WERI-Rb-1 (cell line): ENCODE measurements around the gene P2RX6.
A peak's percentile ranks its signal among the peaks of the same experiment; 100 is the strongest.

Source experiments
- DNase-seq: peaks from one replicate; pipeline ENCODE4 v3.0.0-alpha.2; 2020
- H3K27ac ChIP-seq: fragments of 250-450 bp; sonication (Bioruptor Pico); 2 replicates; pipeline ENCODE4 v1.5.1; 2020; ENCODE audit warnings: mild to moderate bottlenecking, moderate library complexity
- H3K27me3 ChIP-seq: fragments of 250-450 bp; sonication (Bioruptor Pico); 2 replicates; pipeline ENCODE4 v1.5.1; 2021; ENCODE audit warnings: mild to moderate bottlenecking, low read depth, moderate library complexity; ENCODE audit not compliant: insufficient read depth, severe bottlenecking
- H3K36me3 ChIP-seq: fragments of 250-450 bp; sonication (Bioruptor Pico); 2 replicates; pipeline ENCODE4 v1.5.1; 2020; ENCODE audit warnings: mild to moderate bottlenecking, moderate library complexity
- H3K4me3 ChIP-seq: 2 replicates; pipeline ENCODE4 v1.5.1; 2011; ENCODE audit warnings: low read depth, mild to moderate bottlenecking, control low read depth, low read length
- H3K9me3 ChIP-seq: fragments of 250-450 bp; sonication (Bioruptor Pico); 2 replicates; pipeline ENCODE4 v1.5.1; 2021; ENCODE audit warnings: mild to moderate bottlenecking, moderate library complexity; ENCODE audit not compliant: severe bottlenecking
- TF ChIP-seq, protein P1 (sequence below): IDR thresholded peaks from 2 replicates; pipeline ENCODE4 v1.5.1; 2011; ENCODE audit warnings: low read depth, mild to moderate bottlenecking, control low read depth, inconsistent platforms, low read length

Gene P2RX6

DNA sequence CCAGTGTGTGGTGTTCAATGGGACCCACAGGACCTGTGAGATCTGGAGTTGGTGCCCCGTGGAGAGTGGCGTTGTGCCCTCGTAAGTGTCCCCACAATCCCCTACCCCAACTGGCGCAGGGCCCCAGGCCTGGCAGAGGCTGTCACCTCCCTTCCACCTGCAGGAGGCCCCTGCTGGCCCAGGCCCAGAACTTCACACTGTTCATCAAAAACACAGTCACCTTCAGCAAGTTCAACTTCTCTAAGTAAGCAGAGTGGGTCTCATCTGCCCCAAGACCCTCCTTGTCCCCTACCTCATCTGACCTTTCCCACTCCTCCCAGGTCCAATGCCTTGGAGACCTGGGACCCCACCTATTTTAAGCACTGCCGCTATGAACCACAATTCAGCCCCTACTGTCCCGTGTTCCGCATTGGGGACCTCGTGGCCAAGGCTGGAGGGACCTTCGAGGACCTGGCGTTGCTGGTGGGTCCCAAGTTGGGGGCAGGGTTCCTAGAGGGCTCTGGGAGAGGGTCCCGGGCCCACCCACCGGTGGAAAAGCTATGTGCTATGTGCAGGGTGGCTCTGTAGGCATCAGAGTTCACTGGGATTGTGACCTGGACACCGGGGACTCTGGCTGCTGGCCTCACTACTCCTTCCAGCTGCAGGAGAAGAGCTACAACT is 8.1 kb downstream of the P2RX6 start:
- H3K9me3 ChIP-seq = no peaks in the 10 kb centered on the region
- TF ChIP-seq, protein P1, sequence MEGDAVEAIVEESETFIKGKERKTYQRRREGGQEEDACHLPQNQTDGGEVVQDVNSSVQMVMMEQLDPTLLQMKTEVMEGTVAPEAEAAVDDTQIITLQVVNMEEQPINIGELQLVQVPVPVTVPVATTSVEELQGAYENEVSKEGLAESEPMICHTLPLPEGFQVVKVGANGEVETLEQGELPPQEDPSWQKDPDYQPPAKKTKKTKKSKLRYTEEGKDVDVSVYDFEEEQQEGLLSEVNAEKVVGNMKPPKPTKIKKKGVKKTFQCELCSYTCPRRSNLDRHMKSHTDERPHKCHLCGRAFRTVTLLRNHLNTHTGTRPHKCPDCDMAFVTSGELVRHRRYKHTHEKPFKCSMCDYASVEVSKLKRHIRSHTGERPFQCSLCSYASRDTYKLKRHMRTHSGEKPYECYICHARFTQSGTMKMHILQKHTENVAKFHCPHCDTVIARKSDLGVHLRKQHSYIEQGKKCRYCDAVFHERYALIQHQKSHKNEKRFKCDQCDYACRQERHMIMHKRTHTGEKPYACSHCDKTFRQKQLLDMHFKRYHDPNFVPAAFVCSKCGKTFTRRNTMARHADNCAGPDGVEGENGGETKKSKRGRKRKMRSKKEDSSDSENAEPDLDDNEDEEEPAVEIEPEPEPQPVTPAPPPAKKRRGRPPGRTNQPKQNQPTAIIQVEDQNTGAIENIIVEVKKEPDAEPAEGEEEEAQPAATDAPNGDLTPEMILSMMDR = peak; percentile 36; the same call in 1 of the 2 replicates
- H3K36me3 ChIP-seq = no peaks in the 10 kb centered on the region
- no peak for DNase-seq
- no peaks in the 10 kb centered on the region for H3K27me3 ChIP-seq
- no peak overlapping the region for H3K27ac ChIP-seq
- H3K4me3 ChIP-seq = no peak overlapping the region

DNA sequence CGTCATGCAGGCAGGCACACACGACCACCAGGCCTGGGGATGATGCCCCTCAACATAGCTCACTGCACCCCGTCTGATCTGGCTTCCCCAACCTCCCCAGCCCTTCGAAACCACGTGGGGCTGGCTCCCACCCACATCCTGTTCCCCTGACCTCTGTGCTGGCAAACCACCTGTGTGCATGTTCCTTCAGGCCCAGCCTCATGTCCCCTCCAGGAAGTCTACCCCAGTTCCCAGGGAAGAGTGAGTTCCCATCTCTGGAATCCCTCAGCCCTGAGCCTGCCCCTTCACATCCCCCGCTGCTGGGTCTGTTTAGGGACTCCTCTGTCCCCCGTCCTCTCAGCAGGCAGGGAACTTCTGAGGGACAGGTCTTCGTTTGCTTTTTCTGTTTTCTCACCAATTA is 10.3 kb downstream of the P2RX6 start:
- no peak for DNase-seq
- Histone ChIP-seq H3K27ac (no peak overlapping the region), H3K36me3 (no peaks in the 10 kb centered on the region), H3K27me3 (no peaks in the 10 kb centered on the region), H3K4me3 (no peak overlapping the region), H3K9me3 (no peaks in the 10 kb centered on the region)
- TF ChIP-seq, protein P1 = no peak

DNA sequence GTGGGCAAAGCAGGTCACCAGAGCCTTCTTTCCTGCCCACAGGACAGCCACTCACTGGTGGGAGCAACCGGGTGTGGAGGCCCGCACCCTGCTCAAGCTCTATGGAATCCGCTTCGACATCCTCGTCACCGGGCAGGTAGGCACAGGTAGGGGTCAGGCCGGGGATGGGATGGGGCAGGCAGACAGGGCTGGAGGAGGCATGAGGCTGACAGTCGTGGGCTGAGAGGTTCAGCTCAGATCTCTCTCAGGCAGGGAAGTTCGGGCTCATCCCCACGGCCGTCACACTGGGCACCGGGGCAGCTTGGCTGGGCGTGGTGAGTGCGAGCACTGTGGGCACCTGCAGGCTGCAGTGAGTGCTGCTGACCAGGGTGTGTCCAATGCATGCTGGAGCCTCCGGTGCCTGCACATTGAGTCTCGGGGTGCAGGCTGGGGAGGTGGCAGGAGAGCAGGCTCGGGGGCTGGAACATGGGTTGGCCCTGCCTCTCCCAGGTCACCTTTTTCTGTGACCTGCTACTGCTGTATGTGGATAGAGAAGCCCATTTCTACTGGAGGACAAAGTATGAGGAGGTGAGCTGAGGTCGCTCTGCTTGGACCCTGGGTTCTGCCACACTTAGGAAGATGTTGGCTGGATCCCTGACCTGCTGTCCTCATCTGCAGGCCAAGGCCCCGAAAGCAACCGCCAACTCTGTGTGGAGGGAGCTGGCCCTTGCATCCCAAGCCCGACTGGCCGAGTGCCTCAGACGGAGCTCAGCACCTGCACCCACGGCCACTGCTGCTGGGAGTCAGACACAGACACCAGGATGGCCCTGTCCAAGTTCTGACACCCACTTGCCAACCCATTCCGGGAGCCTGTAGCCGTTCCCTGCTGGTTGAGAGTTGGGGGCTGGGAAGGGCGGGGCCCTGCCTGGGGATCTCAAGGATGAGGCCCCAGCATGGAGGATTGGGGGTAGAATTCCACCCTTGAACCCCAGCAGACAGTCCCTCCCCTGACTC is 11.1 kb downstream of the P2RX6 start:
- H3K27ac ChIP-seq = peak overlapping the region; percentile 82
- H3K27me3 ChIP-seq = no peaks in the 10 kb centered on the region
- no peak for DNase-seq
- TF ChIP-seq, protein P1 = no peak
- H3K4me3 ChIP-seq = no peak overlapping the region
- H3K9me3 ChIP-seq = no peaks in the 10 kb centered on the region
- no peaks in the 10 kb centered on the region for H3K36me3 ChIP-seq

GRCh38 chr22:21026783-21027692 is 12.1 kb downstream of the P2RX6 start:
- Histone ChIP-seq H3K4me3 (no peak overlapping the region), H3K9me3 (no peaks in the 10 kb centered on the region), H3K27me3 (no peaks in the 10 kb centered on the region), H3K27ac (peak overlapping the region; percentile 82), H3K36me3 (no peaks in the 10 kb centered on the region)
- TF ChIP-seq, protein P1 = no peak
- peak; percentile 78 for DNase-seq
